HG03159 (cell line): Measurements from ENCODE around the gene TMEM243.
A peak's percentile ranks its signal among the peaks of the same experiment; 100 is the strongest.
"Not testable (repeated sequence)": the region's sequence is repeated elsewhere in the genome, so short reads cannot be mapped to it uniquely, and the experiment has no call there.

Experiments
- ATAC-seq: cut with Tn5 transposase; IDR thresholded peaks from one replicate; pipeline ENCODE4 v1.9.1; 2021; ENCODE audit warnings: mild to moderate bottlenecking, moderate library complexity; ENCODE audit not compliant: unreplicated experiment

The TMEM243 gene

GRCh38 chr7:87213252-87213651 lies 6.3 kb downstream of the TMEM243 start:
- ATAC-seq = no peak

- no peak for ATAC-seq
These were observed 7.0 kb downstream of the TMEM243 start for GRCh38 chr7:87212498-87212897.

GRCh38 chr7:87210506-87210905 lies 9.0 kb downstream of the TMEM243 start:
- ATAC-seq = no peak

- ATAC-seq = no peak
These were observed 10.1 kb downstream of the TMEM243 start for GRCh38 chr7:87209295-87209924.

GRCh38 chr7:87206361-87206760 lies 13.2 kb downstream of the TMEM243 start:
- no peak for ATAC-seq

GRCh38 chr7:87205701-87206100 lies 13.8 kb downstream of the TMEM243 start:
- not testable (repeated sequence) for ATAC-seq

GRCh38 chr7:87204933-87205332 lies 14.6 kb downstream of the TMEM243 start:
- ATAC-seq = no peak

GRCh38 chr7:87203929-87204328 lies 15.6 kb downstream of the TMEM243 start:
- ATAC-seq = not testable (repeated sequence)

GRCh38 chr7:87202705-87203104 lies 16.8 kb downstream of the TMEM243 start:
- ATAC-seq = peak; percentile 68

- no peak for ATAC-seq
These were observed 17.3 kb downstream of the TMEM243 start for GRCh38 chr7:87202208-87202607.

- ATAC-seq = no peak
These were observed 19.7 kb downstream of the TMEM243 start for GRCh38 chr7:87199700-87200450.

GRCh38 chr7:87199241-87199640 lies 20.3 kb downstream of the TMEM243 start:
- ATAC-seq = no peak

- ATAC-seq = no peak
These were observed 25.6 kb downstream of the TMEM243 start for GRCh38 chr7:87193912-87194311.

GRCh38 chr7:87192784-87193487 lies 26.6 kb downstream of the TMEM243 start:
- ATAC-seq = no peak

GRCh38 chr7:87190783-87191182 lies 28.7 kb downstream of the TMEM243 start:
- ATAC-seq = no peak

- no peak for ATAC-seq
These were observed 30.6 kb downstream of the TMEM243 start for GRCh38 chr7:87188930-87189329.

- no peak for ATAC-seq
These were observed 32.4 kb downstream of the TMEM243 start for GRCh38 chr7:87187120-87187519.

GRCh38 chr7:87179180-87179579 lies 40.4 kb downstream of the TMEM243 start:
- ATAC-seq = no peak

- ATAC-seq = no peak
These were observed 41.2 kb downstream of the TMEM243 start for GRCh38 chr7:87178320-87178719.

- ATAC-seq = no peak
These were observed 46.1 kb downstream of the TMEM243 start for GRCh38 chr7:87173471-87173870.

- ATAC-seq = no peak
These were observed 48.1 kb downstream of the TMEM243 start for GRCh38 chr7:87171282-87171934.
